HL-60/S4 (cell line): Measurements from ENCODE around the gene CCSER1.
"Not testable (repeated sequence)": the region's sequence is repeated elsewhere in the genome, so short reads cannot be mapped to it uniquely, and the experiment has no call there.

ENCODE experiments used
- in situ Hi-C: fragments of 300-500 bp; cut with MboI; formaldehyde crosslinking; loops from 2 replicates; pipeline ENCODE4 v1.14.3; 2022; ENCODE audit warnings: low sequenced_read_pairs

The CCSER1 gene

GRCh38 chr4:90889171-90889570 lies 762.0 kb downstream of the CCSER1 start:
- in situ Hi-C loops: no loop called here

GRCh38 chr4:90903413-90903812 lies 776.2 kb downstream of the CCSER1 start:
- in situ Hi-C loops: not testable (repeated sequence)

GRCh38 chr4:90904021-90904420 lies 776.8 kb downstream of the CCSER1 start:
- in situ Hi-C loops: no loop called here

- in situ Hi-C loops: no loop called here
These were observed 779.0 kb downstream of the CCSER1 start for GRCh38 chr4:90906239-90906638.

GRCh38 chr4:90911724-90912434 lies 784.7 kb downstream of the CCSER1 start:
- in situ Hi-C loops: not testable (repeated sequence)

- in situ Hi-C loops: no loop called here
These were observed 795.0 kb downstream of the CCSER1 start for GRCh38 chr4:90922174-90922573.

- in situ Hi-C loops: no loop called here
These were observed 799.8 kb downstream of the CCSER1 start for GRCh38 chr4:90926957-90927356.

GRCh38 chr4:90943311-90943710 lies 816.1 kb downstream of the CCSER1 start:
- in situ Hi-C loops: no loop called here

GRCh38 chr4:90946945-90947344 lies 819.8 kb downstream of the CCSER1 start:
- in situ Hi-C loops: no loop called here

GRCh38 chr4:90950385-90950841 lies 823.2 kb downstream of the CCSER1 start:
- in situ Hi-C loops: no loop called here

- in situ Hi-C loops: no loop called here
These were observed 823.8 kb downstream of the CCSER1 start for GRCh38 chr4:90951037-90951436.

- in situ Hi-C loops: no loop called here
These were observed 831.2 kb downstream of the CCSER1 start for GRCh38 chr4:90958256-90958895.

- in situ Hi-C loops: no loop called here
These were observed 833.2 kb downstream of the CCSER1 start for GRCh38 chr4:90960433-90960832.

GRCh38 chr4:90960840-90961239 lies 833.6 kb downstream of the CCSER1 start:
- in situ Hi-C loops: no loop called here

- in situ Hi-C loops: no loop called here
These were observed 842.8 kb downstream of the CCSER1 start for GRCh38 chr4:90970021-90970420.

- in situ Hi-C loops: no loop called here
These were observed 850.5 kb downstream of the CCSER1 start for GRCh38 chr4:90977726-90978125.

- in situ Hi-C loops: no loop called here
These were observed 852.4 kb downstream of the CCSER1 start for GRCh38 chr4:90979556-90979955.

- in situ Hi-C loops: no loop called here
These were observed 855.6 kb downstream of the CCSER1 start for GRCh38 chr4:90982813-90983212.

- in situ Hi-C loops: no loop called here
These were observed 863.1 kb downstream of the CCSER1 start for GRCh38 chr4:90990284-90990683.

GRCh38 chr4:90992213-90992612 lies 865.0 kb downstream of the CCSER1 start:
- in situ Hi-C loops: no loop called here

GRCh38 chr4:90994851-90995574 lies 867.8 kb downstream of the CCSER1 start:
- in situ Hi-C loops: no loop called here

GRCh38 chr4:90995996-90996395 lies 868.8 kb downstream of the CCSER1 start:
- in situ Hi-C loops: no loop called here
